SK-MEL-5 (cell line): ENCODE measurements around the gene SLC16A8. TPM values are rescaled to one million over a fixed set of nuclear protein-coding genes. Genes with fewer than 3 reads are reported as not detected.

Experiments
- DNase-seq: peaks from one replicate; pipeline ENCODE4 v3.0.0-alpha.2; 2016; ENCODE audit warnings: low read depth, low spot score
- in situ Hi-C: cut with HindIII; loops from 2 replicates; pipeline ENCODE4 v1.10.0; 2016; ENCODE audit warnings: low sequenced_read_pairs, high pct_unique_total_duplicates, low pct_unique_long_range_greater_than_20kb
- total RNA-seq: library from RNA; depleted of rRNA; stranded (reverse); fragments of >200 nt; shearing (Covaris generic); gene quantifications from 2 replicates; pipeline ENCODE4 v1.2.3, GENCODE V29; 2014

SLC16A8 gene
- total RNA-seq, 1 experiment from 2014 or later = not detected

- in situ Hi-C loops = no loop called here
- no peak for DNase-seq
These were observed 15.2 kb downstream of the SLC16A8 start for GRCh38 chr22:38068641-38069371.

- in situ Hi-C loops = no loop called here
These were observed 16.1 kb downstream of the SLC16A8 start for GRCh38 chr22:38067761-38068360.

GRCh38 chr22:38067028-38067415, 17.0 kb downstream of the SLC16A8 start:
- in situ Hi-C loops = no loop called here
- no peak for DNase-seq

More at GRCh38 chr22:38067761-38068360, 16.1 kb downstream of the SLC16A8 start:
- DNase-seq = no peak

- peak; percentile 45 for DNase-seq
- in situ Hi-C loops = no loop called here
These were observed 17.5 kb downstream of the SLC16A8 start for GRCh38 chr22:38066381-38067027.

- in situ Hi-C loops = no loop called here
- DNase-seq = no peak
These were observed 18.4 kb downstream of the SLC16A8 start for GRCh38 chr22:38065539-38065938.

- in situ Hi-C loops = no loop called here
- DNase-seq = no peak
These were observed 21.2 kb downstream of the SLC16A8 start for GRCh38 chr22:38062791-38063190.

- in situ Hi-C loops = no loop called here
- DNase-seq = peak; percentile 95
These were observed 26.8 kb downstream of the SLC16A8 start, which contains the start of gene PICK1 for GRCh38 chr22:38056969-38057891. TSS of gene PICK1 (plus strand) at chr22:38057404. CDS start at chr22:38057810, 406 bp downstream.

- peak; percentile 89 for DNase-seq
- in situ Hi-C loops = no loop called here
These were observed 31.8 kb downstream of the SLC16A8 start for GRCh38 chr22:38051900-38052862.

- no peak for DNase-seq
- in situ Hi-C loops = no loop called here
These were observed 32.7 kb downstream of the SLC16A8 start for GRCh38 chr22:38051261-38051660.

GRCh38 chr22:38050720-38051119, 33.3 kb downstream of the SLC16A8 start:
- in situ Hi-C loops = no loop called here

GRCh38 chr22:38049812-38050619, 34.0 kb downstream of the SLC16A8 start:
- in situ Hi-C loops = no loop called here
- DNase-seq = no peak

More at GRCh38 chr22:38050720-38051119, 33.3 kb downstream of the SLC16A8 start:
- DNase-seq = no peak

- in situ Hi-C loops = no loop called here
- no peak for DNase-seq
These were observed 37.8 kb downstream of the SLC16A8 start for GRCh38 chr22:38046070-38046748.

- in situ Hi-C loops = no loop called here
- no peak for DNase-seq
These were observed 40.6 kb downstream of the SLC16A8 start for GRCh38 chr22:38043151-38044039.

GRCh38 chr22:38042488-38042790, 41.5 kb downstream of the SLC16A8 start:
- DNase-seq = no peak
- in situ Hi-C loops = no loop called here
